GM13976 (cell line): ENCODE results near the gene TLN1.

ENCODE experiments used
- DNase-seq: peaks from one replicate; pipeline ENCODE4 v3.0.0; 2012; ENCODE audit warnings: low spot score
- in situ Hi-C: fragments of 300-500 bp; cut with MboI; formaldehyde crosslinking; loops from one replicate; pipeline ENCODE4 v1.12.0; 2022; ENCODE audit warnings: low sequenced_read_pairs, mixed read lengths, inconsistent platforms; ENCODE audit not compliant: unreplicated experiment
- TF ChIP-seq, protein P1 (sequence below): IDR thresholded peaks from 2 replicates; pipeline ENCODE4 v1.5.1; 2012; ENCODE audit warnings: borderline replicate concordance, mild to moderate bottlenecking; ENCODE audit not compliant: insufficient read depth; ENCODE audit errors: extremely low read depth, missing control alignments, control extremely low read depth

Gene TLN1

GRCh38 chr9:35748242-35748857 is 16.4 kb upstream of the TLN1 start:
- no peak for DNase-seq
- TF ChIP-seq, protein P1, sequence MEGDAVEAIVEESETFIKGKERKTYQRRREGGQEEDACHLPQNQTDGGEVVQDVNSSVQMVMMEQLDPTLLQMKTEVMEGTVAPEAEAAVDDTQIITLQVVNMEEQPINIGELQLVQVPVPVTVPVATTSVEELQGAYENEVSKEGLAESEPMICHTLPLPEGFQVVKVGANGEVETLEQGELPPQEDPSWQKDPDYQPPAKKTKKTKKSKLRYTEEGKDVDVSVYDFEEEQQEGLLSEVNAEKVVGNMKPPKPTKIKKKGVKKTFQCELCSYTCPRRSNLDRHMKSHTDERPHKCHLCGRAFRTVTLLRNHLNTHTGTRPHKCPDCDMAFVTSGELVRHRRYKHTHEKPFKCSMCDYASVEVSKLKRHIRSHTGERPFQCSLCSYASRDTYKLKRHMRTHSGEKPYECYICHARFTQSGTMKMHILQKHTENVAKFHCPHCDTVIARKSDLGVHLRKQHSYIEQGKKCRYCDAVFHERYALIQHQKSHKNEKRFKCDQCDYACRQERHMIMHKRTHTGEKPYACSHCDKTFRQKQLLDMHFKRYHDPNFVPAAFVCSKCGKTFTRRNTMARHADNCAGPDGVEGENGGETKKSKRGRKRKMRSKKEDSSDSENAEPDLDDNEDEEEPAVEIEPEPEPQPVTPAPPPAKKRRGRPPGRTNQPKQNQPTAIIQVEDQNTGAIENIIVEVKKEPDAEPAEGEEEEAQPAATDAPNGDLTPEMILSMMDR = no peak
- in situ Hi-C loops = no loop called here

- in situ Hi-C loops = no loop called here
- TF ChIP-seq, protein P1 = no peak
Observed at GRCh38 chr9:35746583-35746982, 14.6 kb upstream of the TLN1 start.

DNA sequence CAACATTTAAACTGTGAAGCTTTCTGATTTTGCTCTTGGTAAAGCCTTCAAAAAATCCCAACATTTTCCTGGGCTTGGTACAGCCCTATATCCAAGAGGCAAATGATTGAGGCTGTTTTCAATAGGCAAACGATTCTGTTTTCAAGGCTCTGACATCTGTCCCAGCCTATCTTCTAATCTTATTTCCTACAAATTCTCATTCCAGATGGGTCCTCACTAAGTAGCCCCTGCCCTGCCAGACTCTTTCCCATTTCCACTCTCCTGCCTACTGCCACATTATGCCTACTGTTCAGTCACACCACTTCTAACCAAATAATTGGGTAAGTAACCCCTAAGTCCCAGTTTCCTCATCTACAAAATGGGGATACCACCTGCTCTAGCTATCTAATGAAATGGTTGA is 13.6 kb upstream of the TLN1 start:
- in situ Hi-C loops = no loop called here
- no peak for DNase-seq
- TF ChIP-seq, protein P1 = no peak

More at GRCh38 chr9:35746583-35746982, 14.6 kb upstream of the TLN1 start:
- DNase-seq = no peak

GRCh38 chr9:35743880-35744518 is 12.0 kb upstream of the TLN1 start:
- no peak for DNase-seq
- TF ChIP-seq, protein P1 = no peak
- in situ Hi-C loops = no loop called here

- no peak for DNase-seq
- TF ChIP-seq, protein P1 = no peak
- in situ Hi-C loops = no loop called here
Observed at GRCh38 chr9:35743452-35743851, 11.5 kb upstream of the TLN1 start.

- no peak for DNase-seq
- in situ Hi-C loops = no loop called here
- TF ChIP-seq, protein P1 = no peak
Observed at GRCh38 chr9:35741740-35742139, 9.7 kb upstream of the TLN1 start.
